B cell (primary cell): ENCODE data around the gene GTPBP3. TPM values are rescaled to one million over a fixed set of nuclear protein-coding genes. Genes with fewer than 3 reads are reported as not detected.
"Not testable (repeated sequence)": the region's sequence is repeated elsewhere in the genome, so short reads cannot be mapped to it uniquely, and the experiment has no call there.

Source experiments
- ATAC-seq: fragments of 200-7000 bp; cut with Tn5 transposase; one replicate; pipeline ENCODE4 v1.10.0; 2021; ENCODE audit warnings: low read depth, mild to moderate bottlenecking, moderate number of reproducible peaks, moderate library complexity
- CTCF ChIA-PET: fragments of 350-600 bp; sonication (Branson Sonifier 250); formaldehyde crosslinking; loops from one replicate; lab custom pipeline; 2021; ENCODE audit warnings: antibody characterized with exemption, inconsistent platforms; lab: Charles Lee
- POLR2A ChIA-PET: fragments of 350-600 bp; sonication (Branson Sonifier 250); formaldehyde crosslinking; loops from one replicate; lab custom pipeline; 2021; ENCODE audit warnings: antibody characterized with exemption; lab: Charles Lee
- DNase-seq: peaks from one replicate; pipeline ENCODE4 v3.0.0; 2013
- H2AFZ ChIP-seq: 2 replicates; pipeline ENCODE4 v1.6.1; 2012; ENCODE audit warnings: mild to moderate bottlenecking, low read depth, low read length; ENCODE audit not compliant: insufficient read depth, poor library complexity, severe bottlenecking
- H3K27ac ChIP-seq, 2 donors: 1 replicate in 1 of 2; 2 replicates in 1 of 2; pipeline ENCODE4 v1.5.1; 2012 to 2013; ENCODE audit warnings: low read length in 2 of 2, mild to moderate bottlenecking in 2 of 2, moderate library complexity in 1 of 2
- H3K27me3 ChIP-seq, 4 experiments: fragments of 200-600 bp in 1 of 4; sonication (generic) in 1 of 4; replicated peaks in 1 of 4; 1 replicate in 2 of 4; 2 replicates in 2 of 4; pipeline versions ENCODE4 v1.6.1 to v1.7.0; 2013 to 2016; ENCODE audit warnings: low read length in 3 of 4, mild to moderate bottlenecking in 2 of 4, mixed read lengths in 1 of 4, moderate library complexity in 1 of 4; ENCODE audit not compliant: insufficient read depth in 4 of 4, control insufficient read depth in 3 of 4; ENCODE audit errors: control extremely low read depth in 1 of 4
- H3K36me3 ChIP-seq, 2 experiments: replicated peaks in 1 of 2; 1 replicate in 1 of 2; 2 replicates in 1 of 2; pipeline versions ENCODE4 v1.6.1 to v1.7.1; 2013; ENCODE audit warnings: low read length in 1 of 2; ENCODE audit not compliant: insufficient read depth in 2 of 2, control insufficient read depth in 1 of 2; ENCODE audit errors: control extremely low read depth in 1 of 2, extremely low read depth in 1 of 2
- H3K4me1 ChIP-seq, 2 donors: fragments of 200-600 bp in 1 of 2; sonication (generic) in 1 of 2; 1 replicate in 1 of 2; 2 replicates in 1 of 2; pipeline versions ENCODE4 v1.5.1 to v1.6.1; 2013 to 2017; ENCODE audit warnings: low read length in 2 of 2; ENCODE audit not compliant: control insufficient read depth in 2 of 2, insufficient read depth in 2 of 2
- H3K4me2 ChIP-seq: replicated peaks from 2 replicates; pipeline ENCODE3; 2012; ENCODE audit warnings: mild to moderate bottlenecking, low read depth, low read length; ENCODE audit not compliant: poor library complexity, severe bottlenecking
- H3K4me3 ChIP-seq, 5 experiments: fragments of 200-600 bp in 1 of 5; sonication (generic) in 1 of 5; 1 replicate in 3 of 5; 2 replicates in 2 of 5; pipeline versions ENCODE4 v1.5.1 to v1.7.0; 2011 to 2016; ENCODE audit warnings: low read length in 4 of 5, mild to moderate bottlenecking in 4 of 5, low read depth in 2 of 5, control low read depth in 1 of 5, moderate library complexity in 1 of 5; ENCODE audit not compliant: insufficient read depth in 1 of 5; ENCODE audit errors: control extremely low read depth in 1 of 5, extremely low read depth in 1 of 5
- H3K79me2 ChIP-seq: fragments of 200-600 bp; sonication (generic); one replicate; pipeline ENCODE4 v1.6.0; 2016; ENCODE audit warnings: low read length; ENCODE audit not compliant: control insufficient read depth, insufficient read depth
- H3K9ac ChIP-seq: fragments of 200-600 bp; sonication (generic); 2 replicates; pipeline ENCODE4 v1.6.1; 2017; ENCODE audit warnings: mild to moderate bottlenecking, low read length, moderate library complexity
- H3K9me3 ChIP-seq, 3 donors: one replicate each; pipeline versions ENCODE4 v1.6.1 to v1.7.1; 2013; ENCODE audit warnings: low read length in 2 of 3; ENCODE audit not compliant: control insufficient read depth in 2 of 3, insufficient read depth in 1 of 3; ENCODE audit errors: control extremely low read depth in 1 of 3
- H4K20me1 ChIP-seq: 2 replicates; pipeline ENCODE4 v1.6.0; 2012; ENCODE audit warnings: mild to moderate bottlenecking, low read length; ENCODE audit not compliant: insufficient read depth, control insufficient read depth, poor library complexity, severe bottlenecking
- H3K27ac Mint-ChIP-seq: one replicate; pipeline ENCODE4 v1.8.0; 2021; ENCODE audit warnings: mixed read lengths
- H3K27me3 Mint-ChIP-seq: one replicate; pipeline ENCODE4 v1.8.0; 2021; ENCODE audit warnings: mixed read lengths
- H3K4me1 Mint-ChIP-seq: one replicate; pipeline ENCODE4 v1.8.0; 2021; ENCODE audit warnings: mixed read lengths
- H3K4me3 Mint-ChIP-seq: one replicate; pipeline ENCODE4 v1.8.0; 2021; ENCODE audit warnings: mixed read lengths
- H3K9me3 Mint-ChIP-seq: one replicate; pipeline ENCODE4 v1.8.0; 2022; ENCODE audit warnings: mixed read lengths; ENCODE audit not compliant: insufficient read depth
- EZH2 ChIP-seq: IDR thresholded peaks from 2 replicates; pipeline ENCODE4 v1.6.1; 2012; ENCODE audit warnings: borderline replicate concordance, low read depth, mild to moderate bottlenecking, moderate library complexity, low read length; ENCODE audit not compliant: insufficient read depth, poor library complexity, severe bottlenecking
- WGBS: methylation state at CpG from one replicate; pipeline ENCODE4 v1.1.5; 2013; ENCODE audit warnings: missing lambda C conversion rate; ENCODE audit not compliant: insufficient coverage; 5-methylcytosine and 5-hydroxymethylcytosine counted together
- intact Hi-C: fragments of 100-400 bp; cut with micrococcal nuclease; formaldehyde crosslinking; loops from one replicate; pipeline ENCODE4 v1.10.0; 2022
- polyA plus RNA-seq: library from polyadenylated mRNA; depleted of rRNA; stranded (reverse); fragments of >200 nt; gene quantifications from 2 replicates; pipeline ENCODE4 v1.2.3, GENCODE V29; 2012
- total RNA-seq, 2 donors: library from RNA; stranded (reverse); fragments of 120-200 nt in 1 of 2; gene quantifications; 1 replicate in 1 of 2; 2 replicates in 1 of 2; pipeline versions ENCODE4 v1.2.3 to v1.2.4, GENCODE V29; 2013 to 2022

GTPBP3 gene
- total and polyA plus RNA-seq, 2 donors (not counting 1 experiment from before 2014, with no cell fraction given), result 41.6 to 44.9 TPM

- no peak overlapping the region for H3K27ac Mint-ChIP-seq
- no peak for TF ChIP-seq EZH2
- H3K4me3 ChIP-seq, result no peak overlapping the region
- no peaks in the 10 kb centered on the region for H4K20me1 ChIP-seq
- intact Hi-C loops, result no loop called here
- no peak overlapping the region for H2AFZ ChIP-seq
- H3K27me3 Mint-ChIP-seq, result peaks cover 25% of the 10 kb centered on the region
- H3K4me1 ChIP-seq, result no peaks in the 10 kb centered on the region
- POLR2A ChIA-PET, result no interaction called here
- H3K36me3 ChIP-seq, result no peaks in the 10 kb centered on the region
- no peak for DNase-seq
- no peak overlapping the region for H3K27ac ChIP-seq
- CTCF ChIA-PET, result interaction anchor here (1.5 kb wide), 1 partner anchor 26 kb away, joined by 3 read pairs; no protein-coding TSS in a partner anchor
- H3K79me2 ChIP-seq, result no peaks in the 10 kb centered on the region
- H3K4me3 Mint-ChIP-seq, result no peak overlapping the region
- no peak for ATAC-seq
- no peak overlapping the region for H3K4me2 ChIP-seq
- H3K9me3 ChIP-seq, result no peaks in the 10 kb centered on the region
- no peaks in the 10 kb centered on the region for H3K9me3 Mint-ChIP-seq
- no peaks in the 10 kb centered on the region for H3K4me1 Mint-ChIP-seq
- H3K9ac ChIP-seq, result no peak overlapping the region
- 92% methylated on average over 3 of the region's 6 CpGs for WGBS
- peaks cover 0 to 12% (median 4%) of the 10 kb centered on the region in 4 experiments for H3K27me3 ChIP-seq
Observed at GRCh38 chr19:17359905-17360800, 22.8 kb downstream of the GTPBP3 start.

GRCh38 chr19:17363852-17364605, 26.7 kb downstream of the GTPBP3 start:
- ATAC-seq, H3K4me3 Mint-ChIP-seq, H3K9ac ChIP-seq, H3K4me2 ChIP-seq, H3K36me3 ChIP-seq, H3K79me2 ChIP-seq, H3K27ac Mint-ChIP-seq, H3K27ac ChIP-seq, DNase-seq, H3K4me3 ChIP-seq, H2AFZ ChIP-seq, intact Hi-C loops, H3K9me3 ChIP-seq, H3K9me3 Mint-ChIP-seq, H4K20me1 ChIP-seq, H3K4me1 Mint-ChIP-seq, H3K4me1 ChIP-seq: not testable (repeated sequence)
- H3K27me3 Mint-ChIP-seq, result peaks cover 36% of the 10 kb centered on the region
- ChIA-PET CTCF (interaction anchor here (1.0 to 1.8 kb wide), 2 partner anchors 18 to 90 kb away, joined by 3 to 5 read pairs; no protein-coding TSS in a partner anchor), POLR2A (interaction anchor here (0.6 kb wide), 1 partner anchor 9 kb away, joined by 8 read pairs; no protein-coding TSS in a partner anchor)
- peaks cover 0 to 32% (median 14%) of the 10 kb centered on the region in 4 experiments for H3K27me3 ChIP-seq
- 99% methylated on average over 8 of the region's 20 CpGs for whole genome bisulfite sequencing
